K562 (cell line): ENCODE results near the gene CAPZB.

Experiments used
- CC2D1A ChIP-seq: fragments of 450-650 bp; IDR thresholded peaks from 2 replicates; pipeline ENCODE4 v1.6.1; 2017; ENCODE audit warnings: mild to moderate bottlenecking
- CREB5 ChIP-seq: fragments of 250-450 bp; sonication (Bioruptor Pico); IDR thresholded peaks from 2 replicates; pipeline ENCODE4 v1.5.0; 2020; ENCODE audit warnings: mild to moderate bottlenecking
- CTCF ChIP-seq, 3 experiments: IDR thresholded peaks in 2 of 3; conservative IDR thresholded peaks in 1 of 3; 2 replicates each; pipeline ENCODE4 v1.5.1; 2011 to 2012; ENCODE audit warnings: low read length in 3 of 3, mild to moderate bottlenecking in 3 of 3, control low read depth in 2 of 3, improper control_type of control experiment in 1 of 3, inconsistent platforms in 1 of 3, low read depth in 1 of 3, mixed read lengths in 1 of 3, moderate library complexity in 1 of 3; ENCODE audit not compliant: insufficient read depth in 2 of 3
- E2F1 ChIP-seq: sonication (generic); formaldehyde crosslinking; IDR thresholded peaks from 2 replicates; pipeline ENCODE4 v1.8.1; 2023; ENCODE audit warnings: mild to moderate bottlenecking, missing genetic modification reagents, moderate library complexity
- JUNB ChIP-seq: fragments of 450-650 bp; formaldehyde crosslinking; conservative IDR thresholded peaks from 2 replicates; pipeline ENCODE4 v1.4.0; 2020; ENCODE audit warnings: mild to moderate bottlenecking
- MAZ ChIP-seq, 2 experiments: fragments of 450-650 bp in 1 of 2; sonication (generic) in 1 of 2; formaldehyde crosslinking; IDR thresholded peaks in 1 of 2; conservative IDR thresholded peaks in 1 of 2; 2 replicates each; pipeline versions ENCODE4 v1.4.0 to v1.5.0; 2020; ENCODE audit warnings: mild to moderate bottlenecking in 1 of 2, missing genetic modification reagents in 1 of 2
- POLR2A ChIP-seq: fragments of 450-650 bp; conservative IDR thresholded peaks from 2 replicates; pipeline ENCODE4 v1.6.1; 2016
- REST ChIP-seq, 2 experiments: fragments of 450-650 bp; formaldehyde crosslinking in 1 of 2; IDR thresholded peaks; 2 replicates each; pipeline versions ENCODE4 v1.4.0 to v1.6.1; 2014 to 2020; ENCODE audit warnings: mild to moderate bottlenecking in 2 of 2, borderline replicate concordance in 1 of 2, low read depth in 1 of 2
- TEAD4 ChIP-seq, 2 experiments: sonication (generic) in 1 of 2; formaldehyde crosslinking in 1 of 2; IDR thresholded peaks; 2 replicates each; pipeline versions ENCODE4 v1.6.1 to v1.8.0; 2012 to 2022; ENCODE audit warnings: borderline replicate concordance in 1 of 2, inconsistent platforms in 1 of 2, low read length in 1 of 2, mild to moderate bottlenecking in 1 of 2, missing genetic modification reagents in 1 of 2
- U2AF2 ChIP-seq: fragments of 200-400 bp; formaldehyde crosslinking; optimal IDR thresholded peaks from 2 replicates; pipeline ENCODE3; 2017; ENCODE audit warnings: low read depth, mild to moderate bottlenecking, low read length
- ZFPM2 ChIP-seq: fragments of 250-450 bp; sonication (Bioruptor Pico); IDR thresholded peaks from 2 replicates; pipeline ENCODE4 v1.5.1; 2022; ENCODE audit warnings: mild to moderate bottlenecking
- ZNF121 ChIP-seq: sonication (generic); formaldehyde crosslinking; conservative IDR thresholded peaks from 2 replicates; pipeline ENCODE4 v1.8.0; 2022; ENCODE audit warnings: missing genetic modification reagents
- ZNF354B ChIP-seq: fragments of 250-450 bp; sonication (Bioruptor Pico); IDR thresholded peaks from 2 replicates; pipeline ENCODE4 v1.4.0; 2020
- ZNF609 ChIP-seq: sonication (generic); formaldehyde crosslinking; IDR thresholded peaks from 2 replicates; pipeline ENCODE4 v1.8.1; 2023; ENCODE audit warnings: missing genetic modification reagents, mild to moderate bottlenecking, borderline replicate concordance

- no peak for TF ChIP-seq REST (IDR thresholded peaks at IDR 0.05; ENCODE audit: borderline replicate concordance)
- no peak for TF ChIP-seq REST (CRISPR knock-in tag; IDR thresholded peaks at IDR 0.05; ENCODE audit: low read depth)
- no peak for TF ChIP-seq CTCF (IDR thresholded peaks at IDR 0.05 in 2 of 3, conservative IDR thresholded peaks at IDR 0.05 in 1 of 3; ENCODE audit: insufficient read depth in 2 of 3, low read depth in 1 of 3, low read length in 3 of 3)
- TF ChIP-seq POLR2A, result no peak
- no peak for TF ChIP-seq JUNB (CRISPR knock-in tag)
- no peak for TF ChIP-seq CC2D1A
- no peak for TF ChIP-seq MAZ (CRISPR knock-in tag; conservative IDR thresholded peaks at IDR 0.05 in 1 of 2, IDR thresholded peaks at IDR 0.05 in 1 of 2)
- no peak for TF ChIP-seq ZNF609
- no peak for TF ChIP-seq U2AF2
- TF ChIP-seq ZNF121 (CRISPR knock-in tag), result no peak
- TF ChIP-seq TEAD4 (IDR thresholded peaks at IDR 0.05; ENCODE audit: low read length), result no peak
- TF ChIP-seq TEAD4 (CRISPR knock-in tag; IDR thresholded peaks at IDR 0.05; ENCODE audit: borderline replicate concordance), result no peak
- TF ChIP-seq ZFPM2 (CRISPR knock-in tag), result no peak
- no peak for TF ChIP-seq E2F1 (CRISPR knock-in tag)
- no peak for TF ChIP-seq CREB5 (CRISPR knock-in tag)
- no peak for TF ChIP-seq ZNF354B (CRISPR knock-in tag)
Measured at GRCh38 chr1:19323987-19324664, 161.2 kb downstream of the CAPZB start.
